ENCODE results near the gene FES. TPM values are rescaled to one million over a fixed set of nuclear protein-coding genes. Genes with fewer than 3 reads are reported as not detected.

FES gene
- total RNA-seq, 1 experiment from 2014 or later = 6.7 TPM

DNA sequence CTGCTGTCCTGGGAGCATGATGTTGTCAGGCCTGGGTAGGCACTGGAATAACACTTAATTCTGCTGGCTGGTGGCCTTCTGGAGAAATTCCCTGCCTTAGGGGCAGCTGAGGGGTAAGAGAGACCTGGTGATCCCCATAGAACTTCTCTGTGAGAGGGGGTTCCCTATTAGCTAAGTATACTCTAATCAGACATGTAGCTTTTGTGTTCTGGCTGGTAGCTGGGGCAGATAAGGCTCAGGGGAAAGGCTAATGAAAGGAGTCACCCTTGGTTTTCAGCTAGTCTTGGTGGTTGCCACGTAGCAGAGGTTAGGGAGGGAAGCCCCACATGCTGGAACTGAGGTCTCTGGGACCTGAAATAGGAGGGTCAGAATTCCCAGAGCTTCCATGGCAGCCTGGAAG is 49.0 kb downstream of the FES start:
- H3T11ph ChIP-seq (ENCODE audit: low read length) = no peak overlapping the region
- no peak overlapping the region for H3K27ac Mint-ChIP-seq

More for the DNA sequence above, 49.0 kb downstream of the FES start:
- Histone ChIP-seq H2AFZ (ENCODE audit: low read length) (no peak overlapping the region), H2BK5ac (ENCODE audit: insufficient read length, low read length) (no peak overlapping the region), H3K23ac (ENCODE audit: insufficient read length, low read depth, low read length) (no peak overlapping the region), H2AK5ac (ENCODE audit: insufficient read length, low read length) (no peak overlapping the region), H4K20me1 (ENCODE audit: control insufficient read depth, insufficient read depth, insufficient read length) (no peaks in the 10 kb centered on the region), H3K56ac (ENCODE audit: insufficient read length, low read depth, low read length) (no peak overlapping the region), H3K79me2 (ENCODE audit: insufficient read depth, low read length) (no peaks in the 10 kb centered on the region; the same call in 1 of the 2 replicates), H3K23me2 (ENCODE audit: insufficient read length, low read depth, low read length, poor library complexity, severe bottlenecking) (peaks cover 14% of the 10 kb centered on the region), H3K4me2 (ENCODE audit: insufficient read depth, insufficient read length, low read length) (no peak overlapping the region), H3K79me1 (ENCODE audit: insufficient read depth, low read depth, low read length, poor library complexity, severe bottlenecking) (no peaks in the 10 kb centered on the region), H4K5ac (ENCODE audit: insufficient read length, low read depth, low read length) (no peak overlapping the region), H3K9me3 (ENCODE audit: control insufficient read depth, low read depth, low read length) (no peaks in the 10 kb centered on the region), H2BK15ac (ENCODE audit: low read depth, low read length) (no peak overlapping the region), H2BK20ac (ENCODE audit: low read depth, low read length, poor library complexity, severe bottlenecking) (no peak overlapping the region), H4K8ac (replicated peaks; ENCODE audit: insufficient read length, low read depth, low read length) (no peak overlapping the region), H3K14ac (ENCODE audit: insufficient read depth, low read length) (no peak overlapping the region), H2BK120ac (ENCODE audit: low read depth, low read length, poor library complexity, severe bottlenecking) (no peak overlapping the region), H2BK12ac (ENCODE audit: insufficient read length, low read depth, low read length) (no peak overlapping the region), H3K18ac (ENCODE audit: insufficient read length, low read depth, low read length) (no peak overlapping the region), H4K91ac (ENCODE audit: insufficient read length, low read depth, low read length) (no peak overlapping the region), H3K27ac (ENCODE audit: insufficient read length, low read depth, low read length) (no peak overlapping the region), H3K27me3 (ENCODE audit: insufficient read depth, low read length) (no peaks in the 10 kb centered on the region), H3K9ac (ENCODE audit: extremely low read depth, insufficient read length, low read length) (no peak overlapping the region), H3K4me1 (ENCODE audit: insufficient read depth, low read length) (no peaks in the 10 kb centered on the region), H3K4ac (ENCODE audit: low read depth, low read length) (no peak overlapping the region)
- H3K9me3 Mint-ChIP-seq = no peaks in the 10 kb centered on the region; a peak in 2 of 5 replicates
- H3K27me3 Mint-ChIP-seq (ENCODE audit: low read depth) = peaks cover 11% of the 10 kb centered on the region
- H3K36me3 Mint-ChIP-seq (ENCODE audit: insufficient read depth in 1 of 3, low read depth in 3 of 3) = peaks cover 6 to 14% (median 10%) of the 10 kb centered on the region in 3 experiments; a peak in 6 of 7 replicates
- no peak for TF ChIP-seq CTCF (conservative IDR thresholded peaks at IDR 0.05)
- no peak for DNase-seq
- peaks cover 21 to 26% of the 10 kb centered on the region in 2 experiments for H3K4me1 Mint-ChIP-seq
- peak overlapping the region in 1 of 2 experiments; percentile 58; a peak in 3 of 5 replicates for H3K4me3 Mint-ChIP-seq
- WGBS (ENCODE audit: extremely low coverage, insufficient read length, low lambda C conversion rate) = no CpG with 5 or more reads among the region's 1 CpG

All from H9 (cell line).